PC-3 (cell line): ENCODE measurements around the gene ISG20L2. TPM values are rescaled to one million over a fixed set of nuclear protein-coding genes. Genes with fewer than 3 reads are reported as not detected.

Experiments
- ATAC-seq: fragments of 200-7000 bp; cut with Tn5 transposase; 2 replicates; pipeline ENCODE4 v1.9.1; 2020; ENCODE audit warnings: mild to moderate bottlenecking, moderate library complexity
- BruUV-seq: library from RNA; stranded (reverse); fragments of 400-500 nt; replicated peaks from 2 replicates; lab custom pipeline; 2021; lab: Mats Ljungman, UMichigan
- CTCF ChIA-PET: fragments of 300-600 bp; sonication (Branson Sonifier 250); formaldehyde crosslinking; loops from one replicate; lab custom pipeline; 2022; ENCODE audit warnings: antibody characterized with exemption; lab: Charles Lee
- POLR2A ChIA-PET: fragments of 300-600 bp; sonication (Branson Sonifier 250); formaldehyde crosslinking; loops from one replicate; lab custom pipeline; 2022; ENCODE audit warnings: antibody characterized with exemption; ENCODE audit not compliant: unreplicated experiment; lab: Charles Lee
- DNase-seq: peaks from one replicate; pipeline ENCODE4 v3.0.0-alpha.2; 2015
- H2AFZ ChIP-seq: fragments of 300-600 bp; sonication (generic); 2 replicates; pipeline ENCODE4 v1.6.0; 2016; ENCODE audit warnings: antibody characterized with exemption, low read length
- H3F3A ChIP-seq: fragments of 300-600 bp; sonication (generic); one replicate; pipeline ENCODE4 v1.6.0; 2017; ENCODE audit warnings: antibody characterized with exemption, low read length, control low read depth, mild to moderate bottlenecking; ENCODE audit not compliant: unreplicated experiment
- H3K27ac ChIP-seq: fragments of 300-600 bp; sonication (generic); 2 replicates; pipeline ENCODE4 v1.5.1; 2016; ENCODE audit warnings: mild to moderate bottlenecking, low read length
- H3K27me3 ChIP-seq: fragments of 300-600 bp; sonication (generic); 2 replicates; pipeline ENCODE4 v1.6.1; 2016; ENCODE audit warnings: low read length, mixed read lengths
- H3K36me3 ChIP-seq: fragments of 300-600 bp; sonication (generic); 2 replicates; pipeline ENCODE4 v1.6.1; 2016; ENCODE audit warnings: low read depth, mixed run types, low read length, mixed read lengths
- H3K4me1 ChIP-seq: fragments of 300-600 bp; sonication (generic); 2 replicates; pipeline ENCODE4 v1.5.1; 2016; ENCODE audit warnings: low read length; ENCODE audit not compliant: insufficient read depth
- H3K4me2 ChIP-seq: fragments of 300-600 bp; sonication (generic); 2 replicates; pipeline ENCODE4 v1.6.0; 2016; ENCODE audit warnings: low read length
- H3K4me3 ChIP-seq: fragments of 300-600 bp; sonication (generic); 2 replicates; pipeline ENCODE4 v1.5.1; 2016; ENCODE audit warnings: mild to moderate bottlenecking, low read length, mixed read lengths
- H3K79me2 ChIP-seq: fragments of 300-600 bp; sonication (generic); 2 replicates; pipeline ENCODE4 v1.6.1; 2017; ENCODE audit warnings: low read length, mixed read lengths
- H3K9ac ChIP-seq: fragments of 300-600 bp; sonication (generic); 2 replicates; pipeline ENCODE4 v1.6.0; 2016; ENCODE audit warnings: mild to moderate bottlenecking, low read length
- H3K9me2 ChIP-seq: fragments of 300-600 bp; sonication (generic); replicated peaks from 2 replicates; pipeline ENCODE4 v1.6.1; 2016; ENCODE audit warnings: mixed run types, low read length, mixed read lengths
- H3K9me3 ChIP-seq: fragments of 300-600 bp; sonication (generic); 2 replicates; pipeline ENCODE4 v1.6.1; 2016; ENCODE audit warnings: low read length, mixed read lengths
- H4K20me1 ChIP-seq: fragments of 300-600 bp; sonication (generic); 2 replicates; pipeline ENCODE4 v1.6.1; 2016; ENCODE audit warnings: low read length, mixed read lengths
- CTCF ChIP-seq: fragments of 300-600 bp; sonication (generic); conservative IDR thresholded peaks from 2 replicates; pipeline ENCODE4 v1.5.1; 2017; ENCODE audit warnings: antibody characterized with exemption, low read depth, mild to moderate bottlenecking, low read length
- EZH2 ChIP-seq: fragments of 300-600 bp; sonication (generic); IDR thresholded peaks from one replicate; pipeline ENCODE4 v1.6.1; 2017; ENCODE audit warnings: antibody characterized with exemption, mild to moderate bottlenecking, low read length; ENCODE audit not compliant: unreplicated experiment
- EZH2phosphoT487 ChIP-seq: fragments of 300-600 bp; sonication (generic); IDR thresholded peaks from 2 replicates; pipeline ENCODE4 v1.6.1; 2018; ENCODE audit warnings: mild to moderate bottlenecking, antibody characterized with exemption, low read length, borderline replicate concordance
- intact Hi-C: fragments of 100-400 bp; cut with micrococcal nuclease; formaldehyde crosslinking; loops from 2 replicates; pipeline ENCODE4 v1.9.0; 2023
- total RNA-seq: library from RNA; depleted of rRNA; stranded (reverse); fragments of >200 nt; gene quantifications from 2 replicates; pipeline ENCODE4 v1.2.3, GENCODE V29; 2014

The ISG20L2 gene
- total RNA-seq, 1 experiment from 2014 or later = 39.2 TPM

- peak; percentile 75 for DNase-seq
- H3K4me2 ChIP-seq = peak overlapping the region; percentile 93
These were observed 50.7 kb downstream of the ISG20L2 start for GRCh38 chr1:156677616-156678596.

GRCh38 chr1:156676820-156677615 is 51.5 kb downstream of the ISG20L2 start, which contains the start of gene NES:
Gene NES, minus strand, starts transcription at chr1:156677407. Its CDS starts 143 bp downstream, at chr1:156677264.
- TF ChIP-seq EZH2phosphoT487 (no peak), CTCF (no peak), EZH2 (no peak)
- Histone ChIP-seq H3K27me3 (no peaks in the 10 kb centered on the region), H3K4me1 (peaks cover 28% of the 10 kb centered on the region), H3K9me2 (no peaks in the 10 kb centered on the region), H4K20me1 (no peaks in the 10 kb centered on the region), H3K79me2 (peaks cover 20% of the 10 kb centered on the region), H2AFZ (peak within 1 kb of the TSS; percentile 84), H3K36me3 (0 out of 2 replicates have a peak, but pooled peaks cover 3% of the 10 kb centered on the region), H3K27ac (no peak within 1 kb of the TSS), H3F3A (no peaks in the 10 kb centered on the region), H3K4me2 (peak within 1 kb of the TSS; percentile 93), H3K9me3 (no peaks in the 10 kb centered on the region), H3K9ac (peak within 1 kb of the TSS; percentile 67), H3K4me3 (peak within 1 kb of the TSS; percentile 64)
- intact Hi-C loops = loop anchor here (1.0 kb wide), 1 partner anchor 17 kb away; no protein-coding TSS in a partner anchor
- peak; percentile 76 for DNase-seq
- TSS peak; percentile 32 for BruUV-seq
- ATAC-seq = peak; percentile 75
- ChIA-PET POLR2A (interaction anchor here (0.5 to 1.1 kb wide), 5 partner anchors 14 to 28 kb away, joined by 3 to 18 read pairs (median 8); no protein-coding TSS in a partner anchor), CTCF (interaction anchor here (0.6 to 3.4 kb wide), 8 partner anchors 12 to 257 kb away, joined by 3 to 37 read pairs (median 6); partner anchors contain the start of genes ISG20L2, METTL25B and MRPL24)

More at GRCh38 chr1:156677616-156678596, 50.7 kb downstream of the ISG20L2 start:
- Histone ChIP-seq H3K4me1 (peaks cover 28% of the 10 kb centered on the region), H3K79me2 (peaks cover 20% of the 10 kb centered on the region), H3K4me3 (peak overlapping the region; percentile 64), H3K9me3 (no peaks in the 10 kb centered on the region), H3K9me2 (no peaks in the 10 kb centered on the region), H2AFZ (peak overlapping the region; percentile 84), H3K27me3 (no peaks in the 10 kb centered on the region), H3K36me3 (0 out of 2 replicates have a peak, but pooled peaks cover 3% of the 10 kb centered on the region), H3K9ac (peak overlapping the region; percentile 7; the same call in 1 of the 2 replicates), H3F3A (no peaks in the 10 kb centered on the region), H3K27ac (no peak overlapping the region), H4K20me1 (no peaks in the 10 kb centered on the region)
- POLR2A ChIA-PET = interaction anchor here (1.1 kb wide), 1 partner anchor 16 kb away, joined by 8 read pairs; no protein-coding TSS in a partner anchor
- CTCF ChIA-PET = interaction anchor here (0.6 to 3.4 kb wide), 7 partner anchors 11 to 51 kb away, joined by 3 to 37 read pairs (median 6); partner anchors contain the start of genes ISG20L2 and METTL25B
- TF ChIP-seq CTCF = peak; percentile 99
- no peak for TF ChIP-seq EZH2
- TF ChIP-seq EZH2phosphoT487 = no peak
- no TSS peak for BruUV-seq
- peak; percentile 53 for ATAC-seq
- intact Hi-C loops = loop anchor here (1.0 kb wide), 2 partner anchors 18 to 51 kb away; no protein-coding TSS in a partner anchor
